Measurements from ENCODE around the gene MAGI1. TPM values are rescaled to one million over a fixed set of nuclear protein-coding genes. Genes with fewer than 3 reads are reported as not detected.

Gene MAGI1
- total RNA-seq, 1 donor from 2014 or later: 47.1 TPM

- Histone ChIP-seq H3K27me3 (no peaks in the 10 kb centered on the region), H3K9me3 (no peaks in the 10 kb centered on the region), H3K27ac (no peak overlapping the region), H3K4me1 (no peaks in the 10 kb centered on the region), H3K36me3 (no peaks in the 10 kb centered on the region), H3K4me3 (no peak overlapping the region)
- no peak for TF ChIP-seq CTCF (IDR thresholded peaks at IDR 0.05)
- no peak for TF ChIP-seq POLR2AphosphoS5 (IDR thresholded peaks at IDR 0.05; ENCODE audit: insufficient read depth in 1 of 2, low read depth in 1 of 2)
- no peak for TF ChIP-seq POLR2A (IDR thresholded peaks at IDR 0.05)
- DNase-seq (ENCODE audit: extremely low spot score in 2 of 2): no peak
- intact Hi-C loops (cut with DNase I): no loop called here
These were observed 116.3 kb downstream of the MAGI1 start for GRCh38 chr3:65922441-65922840.

GRCh38 chr3:65919826-65920225, 118.9 kb downstream of the MAGI1 start:
- Histone ChIP-seq H3K27ac (no peak overlapping the region), H3K27me3 (no peaks in the 10 kb centered on the region), H3K4me3 (no peak overlapping the region), H3K36me3 (no peaks in the 10 kb centered on the region), H3K9me3 (no peaks in the 10 kb centered on the region), H3K4me1 (no peaks in the 10 kb centered on the region)
- intact Hi-C loops (cut with DNase I): no loop called here
- TF ChIP-seq CTCF (IDR thresholded peaks at IDR 0.05): no peak
- DNase-seq (ENCODE audit: extremely low spot score in 2 of 2): no peak

- TF ChIP-seq POLR2AphosphoS5 (IDR thresholded peaks at IDR 0.05; ENCODE audit: insufficient read depth in 1 of 2, low read depth in 1 of 2) (no peak), CTCF (IDR thresholded peaks at IDR 0.05) (no peak), POLR2A (IDR thresholded peaks at IDR 0.05) (no peak)
- no peaks in the 10 kb centered on the region for H3K27me3 ChIP-seq
- no peak overlapping the region for H3K4me3 ChIP-seq
- no peaks in the 10 kb centered on the region for H3K9me3 ChIP-seq
- H3K27ac ChIP-seq: no peak overlapping the region
- no peaks in the 10 kb centered on the region for H3K4me1 ChIP-seq
- DNase-seq (ENCODE audit: extremely low spot score in 2 of 2): no peak
- no peaks in the 10 kb centered on the region for H3K36me3 ChIP-seq
- intact Hi-C loops (cut with DNase I): no loop called here
These were observed 123.2 kb downstream of the MAGI1 start for GRCh38 chr3:65915477-65915876.

GRCh38 chr3:65914740-65915367, 123.9 kb downstream of the MAGI1 start:
- H3K4me1 ChIP-seq: no peaks in the 10 kb centered on the region
- intact Hi-C loops (cut with DNase I): no loop called here
- no peaks in the 10 kb centered on the region for H3K9me3 ChIP-seq
- H3K27ac ChIP-seq: no peak overlapping the region
- no peak overlapping the region for H3K4me3 ChIP-seq
- H3K27me3 ChIP-seq: no peaks in the 10 kb centered on the region
- DNase-seq (ENCODE audit: extremely low spot score in 2 of 2): no peak
- H3K36me3 ChIP-seq: no peaks in the 10 kb centered on the region
- no peak for TF ChIP-seq POLR2A (IDR thresholded peaks at IDR 0.05)
- TF ChIP-seq POLR2AphosphoS5 (IDR thresholded peaks at IDR 0.05; ENCODE audit: insufficient read depth in 1 of 2, low read depth in 1 of 2): no peak
- TF ChIP-seq CTCF (IDR thresholded peaks at IDR 0.05): no peak

- Histone ChIP-seq H3K4me1 (no peaks in the 10 kb centered on the region), H3K27me3 (no peaks in the 10 kb centered on the region), H3K27ac (no peak overlapping the region), H3K4me3 (no peak overlapping the region), H3K36me3 (no peaks in the 10 kb centered on the region), H3K9me3 (no peaks in the 10 kb centered on the region)
- TF ChIP-seq POLR2A (IDR thresholded peaks at IDR 0.05) (no peak), POLR2AphosphoS5 (IDR thresholded peaks at IDR 0.05; ENCODE audit: insufficient read depth in 1 of 2, low read depth in 1 of 2) (no peak), CTCF (IDR thresholded peaks at IDR 0.05) (no peak)
- intact Hi-C loops (cut with DNase I): no loop called here
- DNase-seq (ENCODE audit: extremely low spot score in 2 of 2): no peak
These were observed 124.5 kb downstream of the MAGI1 start for GRCh38 chr3:65914032-65914739.

Data from vagina (tissue), 2 donors.